GM12878 (cell line): Measurements from ENCODE around the gene BTBD6. TPM values are rescaled to one million over a fixed set of nuclear protein-coding genes. Genes with fewer than 3 reads are reported as not detected.

ENCODE experiments used
- ATAC-seq: fragments of 200-7000 bp; cut with Tn5 transposase; 3 replicates; pipeline ENCODE4 v1.9.1; 2020; ENCODE audit warnings: mild to moderate bottlenecking, moderate library complexity
- BruUV-seq: library from RNA; stranded (reverse); fragments of 400-500 nt; replicated peaks from 2 replicates; lab custom pipeline; 2021; lab: Mats Ljungman, UMichigan
- CTCF ChIA-PET: fragments of 300-600 bp; sonication (Branson Sonifier 250); formaldehyde crosslinking; extraction: SDS; loops from one replicate; lab custom pipeline; 2021; ENCODE audit warnings: inconsistent platforms; lab: Yijun Ruan, JAX
- POLR2A ChIA-PET: fragments of 350-600 bp; formaldehyde crosslinking; extraction: SDS; loops from one replicate; lab custom pipeline; 2021; ENCODE audit warnings: inconsistent platforms; lab: Charles Lee
- RAD21 ChIA-PET: fragments of 300-600 bp; sonication (Branson Sonifier 250); formaldehyde crosslinking; loops from one replicate; lab custom pipeline; 2023; ENCODE audit warnings: antibody characterized with exemption; ENCODE audit not compliant: unreplicated experiment; lab: Charles Lee
- SMC1A ChIA-PET: fragments of 300-600 bp; sonication (Branson Sonifier 250); formaldehyde crosslinking; loops from one replicate; lab custom pipeline; 2023; ENCODE audit not compliant: unreplicated experiment, uncharacterized antibody; lab: Charles Lee
- DNase-seq: peaks from one replicate; pipeline ENCODE4 v3.0.0-alpha.2; 2011; ENCODE audit warnings: low read depth, low spot score
- FAIRE-seq: peaks from 3 replicates; lab custom pipeline; 2011; peaks lifted over from hg19 to GRCh38; lab: Jason Lieb, UNC
- H2AFZ ChIP-seq: 2 replicates; pipeline ENCODE4 v1.6.0; 2011; ENCODE audit warnings: low read depth, low read length, control low read depth; ENCODE audit not compliant: control insufficient read depth
- H3K27ac ChIP-seq: 2 replicates; pipeline ENCODE4 v1.5.1; 2011; ENCODE audit warnings: control low read depth; ENCODE audit not compliant: control insufficient read depth, insufficient read depth
- H3K27me3 ChIP-seq, 2 experiments: replicated peaks in 1 of 2; 2 replicates each; pipeline versions ENCODE4 v1.6.0 to v1.6.1; 2011; ENCODE audit warnings: low read length in 1 of 2; ENCODE audit not compliant: control insufficient read depth in 2 of 2, insufficient read depth in 2 of 2
- H3K36me3 ChIP-seq, 2 experiments: 2 replicates each; pipeline ENCODE4 v1.5.1; 2011; ENCODE audit warnings: low read length in 1 of 2; ENCODE audit not compliant: control insufficient read depth in 2 of 2, insufficient read depth in 2 of 2
- H3K4me1 ChIP-seq: 2 replicates; pipeline ENCODE4 v1.6.1; 2011; ENCODE audit warnings: mild to moderate bottlenecking, low read length, moderate library complexity, mixed read lengths; ENCODE audit not compliant: control insufficient read depth, insufficient read depth
- H3K4me2 ChIP-seq: 2 replicates; pipeline ENCODE4 v1.6.0; 2011; ENCODE audit warnings: control low read depth; ENCODE audit not compliant: control insufficient read depth, insufficient read depth
- H3K4me3 ChIP-seq: fragments of 200-600 bp; sonication (generic); 2 replicates; pipeline ENCODE4 v1.5.1; 2016
- H3K79me2 ChIP-seq: 2 replicates; pipeline ENCODE4 v1.6.0; 2011; ENCODE audit warnings: low read length; ENCODE audit not compliant: control insufficient read depth, insufficient read depth
- H3K9ac ChIP-seq: 2 replicates; pipeline ENCODE4 v1.8.0; 2011; ENCODE audit warnings: low read length, control low read depth, mixed read lengths; ENCODE audit not compliant: control insufficient read depth, insufficient read depth
- H3K9me3 ChIP-seq: replicated peaks from 3 replicates; pipeline ENCODE4 v1.5.1; 2011; ENCODE audit warnings: mild to moderate bottlenecking, low read length; ENCODE audit not compliant: control insufficient read depth, insufficient read depth
- H4K20me1 ChIP-seq: 2 replicates; pipeline ENCODE4 v1.6.0; 2011; ENCODE audit not compliant: control insufficient read depth, insufficient read depth
- HDGF ChIP-seq: fragments of 450-650 bp; IDR thresholded peaks from 2 replicates; pipeline ENCODE4 v1.6.1; 2016; ENCODE audit warnings: antibody characterized with exemption
- LARP7 ChIP-seq: fragments of 450-650 bp; IDR thresholded peaks from 2 replicates; pipeline ENCODE4 v1.6.1; 2017; ENCODE audit warnings: mild to moderate bottlenecking
- ZNF592 ChIP-seq: fragments of 450-650 bp; IDR thresholded peaks from 2 replicates; pipeline ENCODE4 v1.6.1; 2017; ENCODE audit warnings: mild to moderate bottlenecking, moderate library complexity
- WGBS: methylation state at CpG from one replicate; pipeline ENCODE4 v1.1.6; 2016; ENCODE audit warnings: low lambda C conversion rate; ENCODE audit not compliant: insufficient replicate concordance, insufficient coverage; ENCODE audit errors: missing lambda C conversion rate; 5-methylcytosine and 5-hydroxymethylcytosine counted together
- in situ Hi-C: fragments of 300-500 bp; cut with MboI; formaldehyde crosslinking; loops from 9 replicates; pipeline ENCODE4 v1.14.3; 2018; ENCODE audit warnings: mixed read lengths
- intact Hi-C: fragments of 100-400 bp; cut with micrococcal nuclease; formaldehyde crosslinking; loops from one replicate; pipeline ENCODE4 v1.14.2; 2022; ENCODE audit not compliant: unreplicated experiment
- polyA plus RNA-seq, 11 experiments: library from polyadenylated mRNA; depleted of rRNA in 4 of 11; unstranded in 6 of 11; stranded (reverse) in 5 of 11; fragments of >200 nt; fragmentation: Nextera tagmentation in 4 of 11; fragmentation: Illumina TruSeq in 1 of 11; extraction: Ambion mirVana in 4 of 11; extraction: Trizol in 1 of 11; gene quantifications; 1 replicate in 1 of 11; 2 replicates in 10 of 11; pipeline versions ENCODE4 v1.2.1 to v1.2.3, GENCODE V29; 2011 to 2016; ENCODE audit warnings: inconsistent platforms in 2 of 11, missing spikeins in 2 of 11, low read depth in 1 of 11
- total RNA-seq, 4 experiments: library from RNA; depleted of rRNA in 3 of 4; stranded (reverse); fragments of >200 nt in 3 of 4; fragmentation: Illumina TruSeq in 1 of 4; extraction: Trizol in 1 of 4; gene quantifications; 2 replicates each; pipeline versions ENCODE4 v1.2.1 to v1.2.3, GENCODE V29; 2013 to 2021

The BTBD6 gene
- total and polyA plus RNA-seq, 10 of the 15 experiments (the other 5 are each of a cell fraction or from before 2014, with no cell fraction given): 1.4 to 36.5 (median 15.8) TPM

- RAD21 ChIA-PET: no interaction called here
- no peak overlapping the region for H2AFZ ChIP-seq
Measured at GRCh38 chr14:105215602-105216001, 32.7 kb upstream of the BTBD6 start.

More at GRCh38 chr14:105215602-105216001, 32.7 kb upstream of the BTBD6 start:
- WGBS: 73% methylated on average over 2 of the region's 3 CpGs
- ChIA-PET POLR2A (no interaction called here), SMC1A (no interaction called here), CTCF (no interaction called here)
- DNase-seq: no peak
- Histone ChIP-seq H3K4me3 (no peak overlapping the region), H3K79me2 (no peaks in the 10 kb centered on the region), H3K9me3 (no peaks in the 10 kb centered on the region), H3K4me1 (no peaks in the 10 kb centered on the region), H4K20me1 (no peaks in the 10 kb centered on the region), H3K9ac (no peak overlapping the region), H3K36me3 (peaks cover 0 to 24% of the 10 kb centered on the region in 2 experiments; a peak in 2 of 4 replicates), H3K27ac (no peak overlapping the region), H3K4me2 (no peak overlapping the region), H3K27me3 (no peaks in the 10 kb centered on the region)
- no TSS peak for BruUV-seq
- TF ChIP-seq LARP7 (no peak), ZNF592 (no peak), HDGF (0 out of 2 replicates have a peak, but pooled peaks have one; percentile 31)
- ATAC-seq: no peak
- in situ Hi-C loops: no loop called here
- intact Hi-C loops: no loop called here
- no peak for FAIRE-seq
